Bronchial epithelial cell (primary cell): ENCODE results near the gene CSAD. TPM values are rescaled to one million over a fixed set of nuclear protein-coding genes. Genes with fewer than 3 reads are reported as not detected.
"Not testable (repeated sequence)": the region's sequence is repeated elsewhere in the genome, so short reads cannot be mapped to it uniquely, and the experiment has no call there.

ENCODE experiments used
- DNase-seq: peaks from one replicate; pipeline ENCODE4 v3.0.0-alpha.2; 2010; ENCODE audit warnings: low read depth
- FAIRE-seq: peaks from 2 replicates; lab custom pipeline; 2011; peaks lifted over from hg19 to GRCh38; lab: Jason Lieb, UNC
- H3K27me3 ChIP-seq: 2 replicates; pipeline ENCODE4 v1.5.1; 2011; ENCODE audit warnings: low read length; ENCODE audit not compliant: control insufficient read depth, insufficient read depth
- H3K36me3 ChIP-seq: 2 replicates; pipeline ENCODE4 v1.5.1; 2011; ENCODE audit warnings: low read length; ENCODE audit not compliant: control insufficient read depth, insufficient read depth
- H3K4me3 ChIP-seq: 2 replicates; pipeline ENCODE4 v1.5.1; 2011; ENCODE audit warnings: mild to moderate bottlenecking, low read depth, low read length, control low read depth
- total RNA-seq: library from RNA; depleted of rRNA; stranded (reverse); fragments of >200 nt; gene quantifications from 2 replicates; pipeline ENCODE4 v1.2.1, GENCODE V29; 2014
- TF ChIP-seq, protein P1 (sequence below): IDR thresholded peaks from 2 replicates; pipeline ENCODE4 v1.5.1; 2011; ENCODE audit warnings: mild to moderate bottlenecking, moderate library complexity, low read length, control low read depth, inconsistent platforms; ENCODE audit not compliant: insufficient read depth, severe bottlenecking

Gene CSAD
- total RNA-seq, 1 donor from 2014 or later, result 6.6 TPM

DNA sequence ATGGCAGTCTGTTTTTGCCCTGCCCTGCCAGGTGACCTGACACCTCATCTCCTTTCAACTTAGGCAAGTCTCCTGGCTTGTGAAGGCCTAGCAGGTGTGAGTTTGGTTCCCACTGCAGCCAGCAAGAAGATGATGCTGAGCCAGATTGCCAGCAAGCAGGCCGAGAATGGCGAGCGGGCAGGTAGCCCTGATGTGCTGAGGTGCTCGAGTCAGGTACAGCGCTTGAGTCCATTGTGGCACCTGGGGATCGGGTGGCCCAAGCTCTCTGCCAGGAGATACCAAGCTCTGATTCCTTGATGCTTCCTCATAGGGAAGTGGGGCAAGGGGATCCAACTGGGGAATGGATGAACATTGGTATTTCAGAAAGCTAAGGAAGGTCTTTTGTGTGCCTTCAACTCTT is 4.1 kb upstream of the CSAD start:
- H3K27me3 ChIP-seq, result no peaks in the 10 kb centered on the region
- FAIRE-seq (no peak), DNase-seq (no peak)
- peaks cover 27% of the 10 kb centered on the region for H3K36me3 ChIP-seq
- no peak overlapping the region for H3K4me3 ChIP-seq
- TF ChIP-seq, protein P1, sequence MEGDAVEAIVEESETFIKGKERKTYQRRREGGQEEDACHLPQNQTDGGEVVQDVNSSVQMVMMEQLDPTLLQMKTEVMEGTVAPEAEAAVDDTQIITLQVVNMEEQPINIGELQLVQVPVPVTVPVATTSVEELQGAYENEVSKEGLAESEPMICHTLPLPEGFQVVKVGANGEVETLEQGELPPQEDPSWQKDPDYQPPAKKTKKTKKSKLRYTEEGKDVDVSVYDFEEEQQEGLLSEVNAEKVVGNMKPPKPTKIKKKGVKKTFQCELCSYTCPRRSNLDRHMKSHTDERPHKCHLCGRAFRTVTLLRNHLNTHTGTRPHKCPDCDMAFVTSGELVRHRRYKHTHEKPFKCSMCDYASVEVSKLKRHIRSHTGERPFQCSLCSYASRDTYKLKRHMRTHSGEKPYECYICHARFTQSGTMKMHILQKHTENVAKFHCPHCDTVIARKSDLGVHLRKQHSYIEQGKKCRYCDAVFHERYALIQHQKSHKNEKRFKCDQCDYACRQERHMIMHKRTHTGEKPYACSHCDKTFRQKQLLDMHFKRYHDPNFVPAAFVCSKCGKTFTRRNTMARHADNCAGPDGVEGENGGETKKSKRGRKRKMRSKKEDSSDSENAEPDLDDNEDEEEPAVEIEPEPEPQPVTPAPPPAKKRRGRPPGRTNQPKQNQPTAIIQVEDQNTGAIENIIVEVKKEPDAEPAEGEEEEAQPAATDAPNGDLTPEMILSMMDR, result no peak

DNA sequence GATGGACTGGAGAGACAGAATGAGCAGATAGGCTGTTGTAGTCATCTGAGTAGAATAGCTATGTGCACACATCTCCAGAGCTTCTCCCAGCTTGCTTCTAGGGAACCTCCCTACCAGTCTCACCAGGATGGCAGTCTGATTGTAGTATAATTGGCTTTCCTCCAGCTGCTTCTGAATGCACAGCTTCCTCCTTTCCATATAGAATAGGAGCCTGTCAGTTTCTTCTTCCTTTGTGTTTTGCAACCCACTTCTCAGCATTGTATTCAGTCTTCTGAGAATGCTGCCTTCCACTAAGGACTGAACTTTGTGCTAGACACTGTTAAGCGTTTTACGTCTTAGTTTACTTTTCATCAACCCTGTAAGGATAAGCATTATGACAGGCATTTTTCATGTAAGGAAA is 2.2 kb upstream of the CSAD start:
- Histone ChIP-seq H3K4me3 (no peak overlapping the region), H3K27me3 (no peaks in the 10 kb centered on the region), H3K36me3 (peaks cover 25% of the 10 kb centered on the region)
- no peak for FAIRE-seq
- peak; percentile 22 for DNase-seq
- TF ChIP-seq, protein P1, result no peak

DNA sequence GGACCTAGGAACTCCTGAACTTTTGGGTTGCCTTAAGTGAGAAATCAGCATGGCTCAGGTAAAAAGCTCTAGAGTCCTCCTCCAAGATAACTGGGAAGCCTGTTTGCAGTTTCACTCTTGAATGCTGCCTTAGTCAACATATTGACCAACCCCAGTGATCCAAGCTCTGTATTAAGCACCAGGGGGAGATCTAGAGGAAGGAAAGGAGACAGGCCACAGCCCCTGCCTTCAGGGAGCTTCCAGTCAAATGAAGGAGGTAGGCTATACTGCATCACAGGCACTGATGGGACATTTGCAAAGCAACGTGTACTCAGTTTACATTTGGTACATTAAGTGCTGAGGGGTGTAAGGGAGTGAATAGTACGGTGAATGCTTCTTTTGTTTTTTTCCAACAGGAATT is 1.2 kb upstream of the CSAD start:
- DNase-seq (no peak), FAIRE-seq (no peak)
- no peaks in the 10 kb centered on the region for H3K27me3 ChIP-seq
- TF ChIP-seq, protein P1, result no peak
- H3K36me3 ChIP-seq, result peaks cover 23% of the 10 kb centered on the region
- H3K4me3 ChIP-seq, result no peak overlapping the region

DNA sequence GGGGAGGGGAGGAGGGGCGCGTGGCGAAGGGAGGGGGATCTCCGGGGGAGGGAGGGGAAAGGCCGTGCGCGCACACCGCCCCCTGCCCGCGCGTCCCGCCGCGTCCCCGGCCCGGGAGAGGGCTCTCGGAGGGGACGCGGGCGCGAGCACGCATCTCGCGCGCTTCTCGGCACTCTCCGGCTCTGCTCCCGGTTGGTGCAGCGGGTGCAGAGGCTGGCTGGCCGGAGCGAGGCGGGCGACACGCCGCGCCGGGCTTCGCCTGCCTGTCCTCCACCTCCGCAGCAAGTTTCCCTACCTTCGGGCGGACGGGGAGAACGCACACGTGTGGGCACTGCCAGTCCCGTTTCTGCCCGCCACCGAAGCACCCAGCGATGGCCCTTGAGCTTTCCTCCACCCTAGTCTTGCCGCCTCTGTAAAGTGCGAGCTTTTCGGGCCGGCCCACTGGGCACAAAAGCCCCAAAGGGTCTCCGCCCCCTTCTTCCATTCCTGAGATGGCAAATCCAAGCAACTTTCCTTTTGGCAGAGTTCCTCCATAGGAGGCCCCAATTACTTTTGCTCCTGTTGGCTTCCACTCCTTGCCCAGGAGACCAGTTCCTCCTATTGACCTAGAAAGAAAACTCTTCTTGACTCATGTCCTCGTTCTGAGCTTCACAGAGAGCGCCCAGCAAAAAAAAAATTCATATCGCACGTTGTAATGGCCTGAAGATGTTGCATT is 363 bp upstream of the CSAD start:
- peak; percentile 33 for DNase-seq
- Histone ChIP-seq H3K36me3 (peaks cover 19% of the 10 kb centered on the region), H3K27me3 (no peaks in the 10 kb centered on the region), H3K4me3 (peak overlapping the region; percentile 70)
- no peak for FAIRE-seq
- TF ChIP-seq, protein P1, result no peak

DNA sequence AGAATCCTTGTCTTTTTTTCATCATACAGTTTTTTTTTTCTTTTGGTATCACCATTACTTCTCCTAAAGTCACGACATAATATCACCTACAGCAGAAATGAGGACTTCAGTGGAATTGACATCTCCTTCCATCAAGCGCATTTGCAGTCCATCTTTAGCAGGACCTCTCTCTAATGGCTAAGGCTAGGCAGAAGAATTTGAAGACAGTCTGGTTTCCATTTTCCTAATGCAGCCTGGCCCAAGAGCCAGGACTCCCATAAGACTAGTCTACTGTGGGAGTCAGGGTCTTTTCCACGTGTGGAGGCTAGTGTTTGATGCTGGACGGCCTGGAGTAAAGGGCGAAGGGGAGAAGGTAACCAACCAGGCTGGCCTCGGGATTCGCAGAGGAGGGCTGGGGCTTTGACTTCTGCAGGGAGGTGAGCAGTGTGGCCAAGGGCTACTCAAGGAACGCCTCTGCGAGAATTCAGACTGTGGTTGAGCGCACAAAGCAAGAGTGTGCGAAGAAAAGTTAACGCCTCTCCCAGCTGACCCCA is 972 bp downstream of the CSAD start:
- Histone ChIP-seq H3K27me3 (no peaks in the 10 kb centered on the region), H3K36me3 (peaks cover 14% of the 10 kb centered on the region), H3K4me3 (peak overlapping the region; percentile 70)
- FAIRE-seq (no peak), DNase-seq (no peak)
- TF ChIP-seq, protein P1, result no peak

DNA sequence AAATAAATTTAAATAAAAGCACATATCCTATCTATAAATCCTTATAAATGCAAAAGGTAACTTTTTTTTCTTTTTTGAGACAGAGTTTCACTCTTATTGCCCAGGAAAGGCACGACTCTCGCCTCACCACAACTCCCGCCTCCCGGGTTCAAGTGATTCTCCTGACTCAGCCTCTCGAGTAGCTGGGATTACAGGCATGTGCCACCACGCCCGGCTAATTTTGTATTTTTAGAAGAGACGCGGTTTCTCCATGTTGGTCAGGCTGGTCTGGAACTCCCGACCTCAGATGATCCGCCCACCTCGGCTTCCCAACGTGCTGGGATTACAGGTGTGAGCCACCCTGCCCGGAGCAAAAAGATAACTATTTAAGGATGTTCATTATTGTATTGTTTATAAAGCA is 1.9 kb downstream of the CSAD start:
- peaks cover 13% of the 10 kb centered on the region for H3K36me3 ChIP-seq
- DNase-seq, H3K4me3 ChIP-seq, FAIRE-seq, H3K27me3 ChIP-seq: not testable (repeated sequence)

DNA sequence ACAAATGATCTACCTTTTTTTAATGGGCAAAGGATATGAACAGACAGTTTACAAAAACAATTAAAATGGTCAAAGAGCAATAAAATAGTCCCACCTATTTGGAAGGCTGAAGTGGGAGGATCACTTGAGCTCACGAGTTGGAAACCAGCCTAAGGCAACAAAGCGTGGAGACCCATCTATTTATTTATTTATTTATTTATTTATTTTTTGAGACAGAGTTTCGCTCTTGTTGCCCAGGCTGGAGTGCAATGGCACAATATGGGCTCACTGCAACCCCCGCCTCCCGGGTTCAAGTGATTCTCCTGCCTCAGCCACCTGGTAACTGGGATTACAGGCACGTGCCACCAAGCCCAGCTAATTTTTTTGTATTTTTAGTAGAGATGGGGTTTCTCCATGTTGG is 3.3 kb downstream of the CSAD start:
- H3K4me3 ChIP-seq, H3K36me3 ChIP-seq, DNase-seq, FAIRE-seq, H3K27me3 ChIP-seq: not testable (repeated sequence)
